K562 (cell line): ENCODE measurements around the gene APCDD1L. TPM values are rescaled to one million over a fixed set of nuclear protein-coding genes. Genes with fewer than 3 reads are reported as not detected.

Source experiments
- ATAC-seq: fragments of 200-7000 bp; cut with Tn5 transposase; 3 replicates; pipeline ENCODE4 v1.9.1; 2020; ENCODE audit warnings: moderate library complexity
- BruUV-seq: library from RNA; stranded (reverse); fragments of 400-500 nt; replicated peaks from 2 replicates; lab custom pipeline; 2021; lab: Mats Ljungman, UMichigan
- CTCF ChIA-PET: fragments of 300-600 bp; formaldehyde crosslinking; extraction: SDS; loops from one replicate; lab custom pipeline; 2021; ENCODE audit warnings: low intra/inter-chr PET ratio; lab: Yijun Ruan, JAX
- POLR2A ChIA-PET: fragments of 300-600, 350-650 bp; sonication (Branson Sonifier 250); formaldehyde crosslinking; extraction: SDS; loops from one replicate; lab custom pipeline; 2021; ENCODE audit warnings: antibody characterized with exemption, inconsistent platforms; lab: Yijun Ruan, JAX
- DNase-seq, 4 experiments: peaks; one replicate each; pipeline versions ENCODE4 v3.0.0 to v3.0.0-alpha.2; 2011 to 2018; ENCODE audit warnings: low spot score in 3 of 4, mixed read lengths in 3 of 4; ENCODE audit errors: extremely low read depth in 1 of 4
- FAIRE-seq: peaks from 2 replicates; lab custom pipeline; 2011; peaks lifted over from hg19 to GRCh38; lab: Jason Lieb, UNC
- H2AFZ ChIP-seq: 2 replicates; pipeline ENCODE4 v1.6.0; 2011; ENCODE audit warnings: low read depth, low read length, control low read depth, inconsistent platforms
- H3K27ac ChIP-seq: fragments of 200-600 bp; 3 replicates; pipeline ENCODE4 v1.8.0; 2011; ENCODE audit warnings: low read depth, mild to moderate bottlenecking, control low read depth, inconsistent platforms, low read length, moderate library complexity, mixed read lengths; ENCODE audit errors: extremely low read depth
- H3K27me3 ChIP-seq, 2 experiments: fragments of 300-600 bp in 1 of 2; 2 replicates in 1 of 2; 3 replicates in 1 of 2; pipeline versions ENCODE4 v1.6.0 to v1.8.0; 2011; ENCODE audit warnings: inconsistent platforms in 2 of 2, low read length in 2 of 2, mild to moderate bottlenecking in 1 of 2, mixed read lengths in 1 of 2, moderate library complexity in 1 of 2; ENCODE audit not compliant: control insufficient read depth in 2 of 2, insufficient read depth in 2 of 2
- H3K36me3 ChIP-seq: fragments of 300-600 bp; 3 replicates; pipeline ENCODE4 v1.8.0; 2011; ENCODE audit warnings: mild to moderate bottlenecking, low read length, inconsistent platforms; ENCODE audit not compliant: control insufficient read depth, insufficient read depth
- H3K4me1 ChIP-seq, 2 experiments: fragments of 200-600 bp in 1 of 2; replicated peaks in 1 of 2; 2 replicates in 1 of 2; 3 replicates in 1 of 2; pipeline versions ENCODE4 v1.5.1 to v1.8.0; 2011; ENCODE audit warnings: inconsistent platforms in 2 of 2, low read length in 2 of 2, mild to moderate bottlenecking in 1 of 2, mixed read lengths in 1 of 2, moderate library complexity in 1 of 2; ENCODE audit not compliant: control insufficient read depth in 2 of 2, insufficient read depth in 2 of 2
- H3K4me2 ChIP-seq: 2 replicates; pipeline ENCODE4 v1.6.1; 2011; ENCODE audit warnings: low read length, control low read depth, inconsistent platforms, mixed read lengths; ENCODE audit not compliant: insufficient read depth
- H3K4me3 ChIP-seq: fragments of 200-600 bp; sonication (generic), shearing (Covaris generic); 2 replicates; pipeline ENCODE4 v1.5.1; 2016; ENCODE audit warnings: control low read depth, inconsistent platforms
- H3K79me2 ChIP-seq: fragments of 200-600 bp; 3 replicates; pipeline ENCODE4 v1.8.0; 2011; ENCODE audit warnings: low read length, inconsistent platforms; ENCODE audit not compliant: control insufficient read depth, insufficient read depth
- H3K9ac ChIP-seq, 2 experiments: 2 replicates each; pipeline versions ENCODE4 v1.6.0 to v1.6.1; 2011; ENCODE audit warnings: low read depth in 2 of 2, low read length in 2 of 2, control low read depth in 1 of 2, inconsistent platforms in 1 of 2, mild to moderate bottlenecking in 1 of 2, mixed read lengths in 1 of 2; ENCODE audit not compliant: insufficient read depth in 1 of 2
- H3K9me1 ChIP-seq: one replicate; pipeline ENCODE4 v1.6.0; 2011; ENCODE audit warnings: inconsistent platforms, mild to moderate bottlenecking, low read length, moderate library complexity; ENCODE audit not compliant: control insufficient read depth, insufficient read depth
- H3K9me3 ChIP-seq: replicated peaks from 2 replicates; pipeline ENCODE4 v1.5.1; 2011; ENCODE audit warnings: low read depth, low read length, inconsistent platforms; ENCODE audit not compliant: control insufficient read depth, insufficient read depth
- H4K20me1 ChIP-seq: replicated peaks from 2 replicates; pipeline ENCODE4 v1.6.1; 2011; ENCODE audit warnings: low read length, inconsistent platforms, mixed read lengths; ENCODE audit not compliant: control insufficient read depth, insufficient read depth
- MEF2A ChIP-seq: IDR thresholded peaks from 2 replicates; pipeline ENCODE4 v1.6.1; 2011; ENCODE audit warnings: low read depth, mild to moderate bottlenecking, low read length, moderate library complexity; ENCODE audit not compliant: control insufficient read depth
- NFXL1 ChIP-seq: fragments of 450-650 bp; formaldehyde crosslinking; IDR thresholded peaks from 2 replicates; pipeline ENCODE4 v1.4.0; 2021; ENCODE audit warnings: mild to moderate bottlenecking
- PURB ChIP-seq: sonication (generic); formaldehyde crosslinking; IDR thresholded peaks from 2 replicates; pipeline ENCODE4 v1.9.0; 2021; ENCODE audit warnings: low read depth, mild to moderate bottlenecking, missing genetic modification reagents
- SMAD4 ChIP-seq: fragments of 250-450 bp; sonication (Bioruptor Pico); conservative IDR thresholded peaks from 2 replicates; pipeline ENCODE4 v1.8.0; 2021; ENCODE audit warnings: inconsistent platforms, mild to moderate bottlenecking, moderate library complexity
- ZFX ChIP-seq: sonication (generic); formaldehyde crosslinking; IDR thresholded peaks from 2 replicates; pipeline ENCODE4 v1.8.0; 2022; ENCODE audit warnings: mild to moderate bottlenecking, missing genetic modification reagents, moderate library complexity
- WGBS: fragments of 100-300 bp; shearing (Covaris generic); methylation state at CpG from one replicate; pipeline ENCODE4 v1.1.6; 2016; ENCODE audit warnings: low coverage, mixed read lengths; ENCODE audit not compliant: insufficient coverage; ENCODE audit errors: missing lambda C conversion rate; 5-methylcytosine and 5-hydroxymethylcytosine counted together
- in situ Hi-C: fragments of 300-500 bp; cut with MboI; formaldehyde crosslinking; loops from 4 replicates; pipeline ENCODE4 v1.15.0; 2018; ENCODE audit warnings: inconsistent platforms, mixed read lengths
- intact Hi-C: fragments of 100-400 bp; cut with micrococcal nuclease; formaldehyde crosslinking; loops from 2 replicates; pipeline ENCODE4 v1.14.2; 2022
- polyA plus RNA-seq, 8 experiments: library from polyadenylated mRNA; depleted of rRNA in 4 of 8; stranded (reverse) in 5 of 8; unstranded in 3 of 8; fragments of >200 nt; fragmentation: Nextera tagmentation in 2 of 8; fragmentation: Illumina TruSeq in 1 of 8; extraction: Ambion mirVana in 2 of 8; extraction: Trizol in 1 of 8; gene quantifications; 2 replicates each; pipeline versions ENCODE4 v1.2.1 to v1.2.3, GENCODE V29; 2011 to 2014; ENCODE audit warnings: inconsistent platforms in 1 of 8, missing spikeins in 1 of 8
- total RNA-seq, 7 experiments: library from RNA; depleted of rRNA in 6 of 7; stranded (reverse); fragments of >200 nt in 6 of 7; fragmentation: Illumina TruSeq in 2 of 7; extraction: Trizol in 2 of 7; gene quantifications; 2 replicates each; pipeline versions ENCODE4 v1.2.1 to v1.2.3, GENCODE V29; 2011 to 2021; ENCODE audit warnings: low replicate concordance in 1 of 7
- TF ChIP-seq, protein P1 (sequence below): fragments of 450-650 bp; formaldehyde crosslinking; IDR thresholded peaks from 2 replicates; pipeline ENCODE4 v1.4.0; 2020; ENCODE audit warnings: mild to moderate bottlenecking
- TF ChIP-seq, protein P2 (sequence below): fragments of 150-350 bp; IDR thresholded peaks from 2 replicates; pipeline ENCODE4 v1.6.1; 2014; ENCODE audit warnings: low read depth, mild to moderate bottlenecking, low read length, borderline replicate concordance

The APCDD1L gene
- total and polyA plus RNA-seq, 9 of the 15 experiments (the other 6 are each of a cell fraction or from before 2014, with no cell fraction given) = not detected

DNA sequence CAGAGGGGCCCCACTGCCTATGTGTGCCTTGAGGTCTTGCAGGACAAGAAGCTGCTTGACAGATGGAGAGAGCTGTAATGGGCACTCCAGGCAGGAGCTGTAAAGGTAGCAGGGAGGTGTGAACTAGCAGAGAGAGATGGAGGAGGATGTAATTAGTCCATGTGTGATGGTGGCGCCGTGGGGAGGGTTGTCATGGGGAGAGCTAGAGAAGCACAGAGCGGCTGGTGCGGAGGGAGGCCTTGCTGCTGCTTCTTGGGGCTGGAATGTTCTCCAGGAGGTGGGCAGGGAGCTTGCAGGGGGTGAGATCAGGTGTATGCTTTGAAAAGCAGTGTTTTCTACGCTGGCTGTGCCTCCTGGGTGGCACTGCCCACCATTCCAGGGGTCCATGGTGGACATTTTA is 32.1 kb downstream of the APCDD1L start:
- H3K4me1 ChIP-seq = peaks cover 3 to 4% of the 10 kb centered on the region in 2 experiments; a peak in 3 of 5 replicates
- ChIA-PET POLR2A (no interaction called here), CTCF (interaction anchor here (0.6 to 1.3 kb wide), 3 partner anchors 7 to 369 kb away, joined by 3 to 4 read pairs (median 3); partner anchors contain the start of gene GNAS)
- FAIRE-seq (no peak), DNase-seq (no peak), ATAC-seq (no peak)
- H4K20me1 ChIP-seq = no peaks in the 10 kb centered on the region
- no peak overlapping the region for H3K9ac ChIP-seq
- H3K9me3 ChIP-seq = peaks cover 8% of the 10 kb centered on the region; the same call in 1 of the 2 replicates
- no peak overlapping the region for H3K4me3 ChIP-seq
- no peaks in the 10 kb centered on the region for H3K9me1 ChIP-seq
- no peak overlapping the region for H3K27ac ChIP-seq
- 12% methylated on average over 5 of the region's 5 CpGs for WGBS
- no peaks in the 10 kb centered on the region for H3K79me2 ChIP-seq
- no peak overlapping the region for H3K4me2 ChIP-seq
- no peak overlapping the region for H2AFZ ChIP-seq
- in situ Hi-C loops = loop anchor here (10.0 kb wide), 1 partner anchor 372 kb away; the partner anchor contains the start of genes GNAS and GNAS-AS1
- no peak for TF ChIP-seq MEF2A
- no peak for TF ChIP-seq ZFX
- TF ChIP-seq, protein P1, sequence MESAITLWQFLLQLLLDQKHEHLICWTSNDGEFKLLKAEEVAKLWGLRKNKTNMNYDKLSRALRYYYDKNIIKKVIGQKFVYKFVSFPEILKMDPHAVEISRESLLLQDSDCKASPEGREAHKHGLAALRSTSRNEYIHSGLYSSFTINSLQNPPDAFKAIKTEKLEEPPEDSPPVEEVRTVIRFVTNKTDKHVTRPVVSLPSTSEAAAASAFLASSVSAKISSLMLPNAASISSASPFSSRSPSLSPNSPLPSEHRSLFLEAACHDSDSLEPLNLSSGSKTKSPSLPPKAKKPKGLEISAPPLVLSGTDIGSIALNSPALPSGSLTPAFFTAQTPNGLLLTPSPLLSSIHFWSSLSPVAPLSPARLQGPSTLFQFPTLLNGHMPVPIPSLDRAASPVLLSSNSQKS = no peak
- no peak for TF ChIP-seq PURB (CRISPR knock-in tag)
- TF ChIP-seq SMAD4 (CRISPR knock-in tag) = no peak
- TF ChIP-seq, protein P2, sequence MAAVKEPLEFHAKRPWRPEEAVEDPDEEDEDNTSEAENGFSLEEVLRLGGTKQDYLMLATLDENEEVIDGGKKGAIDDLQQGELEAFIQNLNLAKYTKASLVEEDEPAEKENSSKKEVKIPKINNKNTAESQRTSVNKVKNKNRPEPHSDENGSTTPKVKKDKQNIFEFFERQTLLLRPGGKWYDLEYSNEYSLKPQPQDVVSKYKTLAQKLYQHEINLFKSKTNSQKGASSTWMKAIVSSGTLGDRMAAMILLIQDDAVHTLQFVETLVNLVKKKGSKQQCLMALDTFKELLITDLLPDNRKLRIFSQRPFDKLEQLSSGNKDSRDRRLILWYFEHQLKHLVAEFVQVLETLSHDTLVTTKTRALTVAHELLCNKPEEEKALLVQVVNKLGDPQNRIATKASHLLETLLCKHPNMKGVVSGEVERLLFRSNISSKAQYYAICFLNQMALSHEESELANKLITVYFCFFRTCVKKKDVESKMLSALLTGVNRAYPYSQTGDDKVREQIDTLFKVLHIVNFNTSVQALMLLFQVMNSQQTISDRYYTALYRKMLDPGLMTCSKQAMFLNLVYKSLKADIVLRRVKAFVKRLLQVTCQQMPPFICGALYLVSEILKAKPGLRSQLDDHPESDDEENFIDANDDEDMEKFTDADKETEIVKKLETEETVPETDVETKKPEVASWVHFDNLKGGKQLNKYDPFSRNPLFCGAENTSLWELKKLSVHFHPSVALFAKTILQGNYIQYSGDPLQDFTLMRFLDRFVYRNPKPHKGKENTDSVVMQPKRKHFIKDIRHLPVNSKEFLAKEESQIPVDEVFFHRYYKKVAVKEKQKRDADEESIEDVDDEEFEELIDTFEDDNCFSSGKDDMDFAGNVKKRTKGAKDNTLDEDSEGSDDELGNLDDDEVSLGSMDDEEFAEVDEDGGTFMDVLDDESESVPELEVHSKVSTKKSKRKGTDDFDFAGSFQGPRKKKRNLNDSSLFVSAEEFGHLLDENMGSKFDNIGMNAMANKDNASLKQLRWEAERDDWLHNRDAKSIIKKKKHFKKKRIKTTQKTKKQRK = no peak
- TF ChIP-seq NFXL1 (CRISPR knock-in tag) = no peak
- no peaks in the 10 kb centered on the region for H3K36me3 ChIP-seq
- peaks cover 8 to 24% of the 10 kb centered on the region in 2 experiments; a peak in 4 of 5 replicates for H3K27me3 ChIP-seq
- intact Hi-C loops = no loop called here
- BruUV-seq = no TSS peak
